Measurements from ENCODE around the gene ZNF92.
"Not testable (repeated sequence)": the region's sequence is repeated elsewhere in the genome, so short reads cannot be mapped to it uniquely, and the experiment has no call there.

ZNF92 gene

GRCh38 chr7:65429642-65430343, 56.1 kb downstream of the ZNF92 start:
- DNase-seq, result no peak

- DNase-seq, result no peak
Observed at GRCh38 chr7:65430344-65431186, 56.9 kb downstream of the ZNF92 start.

GRCh38 chr7:65434307-65434706, 60.7 kb downstream of the ZNF92 start:
- DNase-seq, result no peak

- DNase-seq, result no peak
Observed at GRCh38 chr7:65436163-65436562, 62.5 kb downstream of the ZNF92 start.

GRCh38 chr7:65438598-65438997, 64.9 kb downstream of the ZNF92 start:
- DNase-seq, result no peak

- no peak for DNase-seq
Observed at GRCh38 chr7:65441010-65441409, 67.4 kb downstream of the ZNF92 start.

- DNase-seq, result no peak
Observed at GRCh38 chr7:65444205-65444842, 70.7 kb downstream of the ZNF92 start.

GRCh38 chr7:65444899-65445823, 71.5 kb downstream of the ZNF92 start:
- DNase-seq, result no peak

- DNase-seq, result not testable (repeated sequence)
Observed at GRCh38 chr7:65447041-65447440, 73.4 kb downstream of the ZNF92 start.

GRCh38 chr7:65448816-65449504, 75.3 kb downstream of the ZNF92 start:
- DNase-seq, result no peak

GRCh38 chr7:65449505-65449852, 75.8 kb downstream of the ZNF92 start:
- DNase-seq, result no peak

All from NCI-H1048 (cell line).